ENCODE measurements around the gene GLI3.

The GLI3 gene

DNA sequence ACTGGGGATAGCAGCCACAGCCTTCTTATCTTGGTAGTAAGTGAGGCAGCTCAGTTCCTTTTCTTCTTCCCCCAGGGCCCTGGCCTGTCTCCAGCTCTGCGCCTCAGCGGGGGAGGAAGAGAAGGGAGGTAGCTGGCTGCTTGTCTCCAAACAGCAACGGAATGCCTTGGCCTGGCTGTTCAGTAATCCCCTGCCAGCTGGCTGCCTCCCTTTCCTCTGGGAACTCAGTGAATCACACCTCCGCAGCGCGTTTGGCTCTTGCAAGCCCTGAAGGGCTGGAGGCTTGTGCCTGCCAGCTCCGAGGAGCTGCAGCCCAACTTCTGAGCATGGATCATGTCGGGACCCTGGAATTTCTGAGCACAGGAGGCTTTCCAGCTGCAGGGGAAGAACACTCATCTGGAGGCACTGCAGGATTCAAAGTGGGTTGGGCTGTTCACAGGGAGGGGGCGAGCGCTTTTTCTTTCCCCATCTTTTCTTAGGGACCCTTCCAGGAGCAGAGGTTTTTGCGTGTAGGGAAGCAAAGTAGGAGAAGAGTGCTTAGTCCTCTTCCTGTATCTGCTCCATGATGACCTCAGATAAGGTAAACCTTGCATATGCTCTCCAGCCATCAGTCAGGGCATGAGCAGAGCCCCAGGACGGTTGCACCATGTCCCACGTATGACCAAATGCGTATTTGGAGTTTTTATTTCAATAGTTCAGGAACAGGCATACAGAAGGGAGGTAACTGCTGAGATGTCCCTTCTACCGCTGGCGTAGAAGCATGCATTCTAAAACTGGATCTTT, 280.9 kb downstream of the GLI3 start:
- no peak for DNase-seq

GRCh38 chr7:41955451-41955850, 281.6 kb downstream of the GLI3 start:
- DNase-seq = no peak

GRCh38 chr7:41954976-41955375, 282.0 kb downstream of the GLI3 start:
- DNase-seq = no peak

GRCh38 chr7:41948503-41948902, 288.5 kb downstream of the GLI3 start:
- no peak for DNase-seq

DNA sequence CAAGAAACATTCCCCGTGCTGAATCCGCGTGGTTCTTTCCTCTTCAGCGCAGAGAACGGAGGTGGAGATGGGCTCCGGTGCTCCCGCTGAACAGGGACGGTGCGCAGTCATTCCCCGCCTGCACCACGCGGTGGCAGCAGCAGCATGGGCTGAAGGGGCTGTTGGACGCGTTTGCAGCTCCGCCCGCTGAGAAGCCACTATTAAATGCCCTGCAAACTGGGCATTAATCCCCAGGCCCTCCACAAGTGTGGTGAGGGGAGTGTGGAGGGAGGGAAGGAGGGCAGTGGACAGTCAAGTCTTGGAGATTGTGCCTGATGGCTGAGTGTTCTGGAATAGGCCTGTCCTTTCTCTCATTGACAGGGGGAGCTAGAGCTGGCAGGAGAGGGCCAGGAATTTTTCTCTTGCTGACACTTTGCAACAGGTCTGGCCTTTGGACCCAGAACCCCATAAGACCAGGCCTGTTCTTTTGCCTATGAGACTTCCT, 293.9 kb downstream of the GLI3 start:
- DNase-seq = no peak

- no peak for DNase-seq
Measured at GRCh38 chr7:41942468-41943093, 294.4 kb downstream of the GLI3 start.

DNA sequence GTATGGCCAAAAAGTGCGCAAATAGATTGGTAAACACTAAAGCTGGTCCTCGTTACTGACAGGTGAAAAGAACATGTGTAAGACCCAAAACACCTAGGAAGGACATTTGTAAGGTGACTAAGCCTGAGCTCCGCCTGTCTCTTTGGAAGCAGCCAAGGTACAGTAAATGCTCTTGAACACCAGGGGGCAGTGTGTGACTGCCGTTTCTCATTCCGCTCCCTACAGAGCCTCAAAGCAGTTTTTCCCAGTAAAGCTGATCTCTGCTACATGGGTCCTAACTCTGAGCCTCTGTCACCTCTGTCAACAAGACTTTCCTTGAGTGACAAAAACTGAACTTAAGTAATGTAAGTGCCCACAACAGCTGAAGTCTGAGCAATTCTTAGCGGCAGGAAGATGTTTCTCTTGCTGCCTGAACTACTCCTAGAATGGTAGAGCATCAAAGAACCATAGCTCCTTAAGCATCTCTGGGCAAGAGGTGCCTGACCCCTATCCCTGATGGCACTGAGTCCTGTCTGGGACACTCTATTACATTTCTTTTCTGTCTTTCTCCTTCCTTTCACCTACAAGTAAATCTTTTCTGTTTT, 296.2 kb downstream of the GLI3 start:
- no peak for DNase-seq

DNA sequence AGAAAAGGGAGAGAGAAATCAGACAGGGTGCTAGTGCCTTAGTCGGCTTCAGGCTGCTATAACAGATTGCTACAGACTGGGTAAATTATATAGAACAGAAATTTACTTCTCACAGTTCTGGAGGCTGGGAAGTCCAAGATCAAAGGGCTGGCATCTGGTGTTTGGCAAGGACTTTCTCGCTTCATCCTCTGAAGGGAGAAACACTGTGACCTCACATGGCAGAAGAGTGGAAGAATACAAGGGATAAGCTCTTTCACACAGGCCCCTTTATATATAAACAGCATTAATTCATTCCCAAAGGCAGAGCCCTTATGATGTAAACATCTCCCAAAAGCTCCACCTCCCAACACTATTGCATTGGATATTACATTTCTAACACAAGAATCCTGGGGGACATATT, 298.6 kb downstream of the GLI3 start:
- DNase-seq = no peak

DNA sequence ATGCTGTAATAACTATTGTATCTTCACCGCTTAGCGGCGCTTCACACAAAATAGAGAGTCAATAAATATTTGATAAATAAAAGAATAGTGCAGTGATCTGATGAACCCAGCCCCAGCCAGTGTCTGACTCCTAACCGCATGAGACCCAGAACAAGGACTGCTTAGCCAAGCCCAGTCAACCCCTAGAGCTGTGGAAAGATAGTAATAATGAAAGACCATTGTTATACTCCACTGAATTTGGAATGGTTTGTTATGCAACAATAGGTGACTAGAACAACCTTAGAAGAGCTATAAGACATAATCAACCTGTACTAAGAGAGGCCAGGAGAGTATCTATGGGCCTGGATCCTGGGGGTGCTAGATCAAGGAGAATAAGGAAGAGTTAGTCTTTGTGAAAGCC, 303.6 kb downstream of the GLI3 start:
- no peak for DNase-seq

DNA sequence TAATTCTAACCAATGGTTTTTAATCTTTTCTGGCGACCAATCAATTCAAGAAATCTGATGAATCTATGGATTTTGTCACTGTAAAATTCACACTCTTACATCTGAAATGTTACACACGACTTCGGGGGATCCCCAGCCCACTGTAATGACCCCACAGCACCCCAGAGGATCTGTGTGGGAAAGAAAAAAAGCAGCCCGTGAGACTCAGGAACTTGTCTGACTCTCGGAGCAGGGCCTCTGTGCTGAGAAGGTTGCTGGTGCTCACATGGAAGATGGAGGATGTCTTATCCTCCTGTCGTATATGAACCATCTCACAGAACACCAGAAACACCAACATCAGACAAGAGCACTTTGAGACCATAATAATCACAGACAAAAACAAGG, 305.8 kb downstream of the GLI3 start:
- no peak for DNase-seq

- no peak for DNase-seq
Measured at GRCh38 chr7:41930538-41931262, 306.3 kb downstream of the GLI3 start.

GRCh38 chr7:41928781-41929180, 308.2 kb downstream of the GLI3 start:
- DNase-seq = no peak

- DNase-seq = no peak
Measured at GRCh38 chr7:41928166-41928565, 308.8 kb downstream of the GLI3 start.

GRCh38 chr7:41927380-41927779, 309.6 kb downstream of the GLI3 start:
- no peak for DNase-seq

GRCh38 chr7:41925946-41926345, 311.1 kb downstream of the GLI3 start:
- DNase-seq = no peak

DNA sequence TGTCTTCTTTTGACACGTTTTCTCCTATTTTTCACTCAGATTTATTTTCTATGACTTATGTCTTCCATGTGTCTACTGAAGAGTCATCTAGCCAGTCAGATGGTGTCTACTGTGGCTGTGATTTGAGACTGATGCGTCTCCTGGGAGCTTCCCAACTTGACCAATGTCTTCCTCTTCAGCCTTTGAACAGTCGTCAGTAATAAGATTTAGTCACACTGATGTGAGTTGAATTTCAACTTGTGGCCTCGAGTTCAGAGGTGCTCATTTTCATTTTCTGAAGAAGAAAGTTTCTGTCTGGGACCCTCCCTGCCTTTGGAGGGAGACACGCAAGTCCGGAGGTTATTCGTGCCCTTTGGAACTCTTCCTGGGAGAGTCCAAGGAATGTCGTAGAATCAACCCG, 312.2 kb downstream of the GLI3 start:
- no peak for DNase-seq

DNA sequence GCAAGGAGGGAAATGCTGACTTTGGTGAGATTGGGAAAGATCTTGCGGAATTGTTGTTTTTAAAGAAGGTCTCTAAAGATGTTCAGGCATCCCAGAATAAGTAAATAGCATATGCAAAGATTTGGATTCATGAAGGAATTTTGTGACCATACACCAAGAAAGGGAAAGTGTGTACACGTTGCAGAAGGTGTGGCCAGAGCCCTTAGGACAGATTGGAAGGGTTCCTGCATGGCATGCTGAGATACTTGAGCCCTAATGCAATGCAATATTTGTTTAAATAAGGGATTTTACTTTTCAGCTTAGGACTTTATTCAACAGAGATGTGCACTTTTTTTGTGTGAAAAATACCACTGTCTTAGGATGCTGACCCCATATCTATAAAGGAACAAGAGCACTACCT, 314.6 kb downstream of the GLI3 start:
- no peak for DNase-seq

DNA sequence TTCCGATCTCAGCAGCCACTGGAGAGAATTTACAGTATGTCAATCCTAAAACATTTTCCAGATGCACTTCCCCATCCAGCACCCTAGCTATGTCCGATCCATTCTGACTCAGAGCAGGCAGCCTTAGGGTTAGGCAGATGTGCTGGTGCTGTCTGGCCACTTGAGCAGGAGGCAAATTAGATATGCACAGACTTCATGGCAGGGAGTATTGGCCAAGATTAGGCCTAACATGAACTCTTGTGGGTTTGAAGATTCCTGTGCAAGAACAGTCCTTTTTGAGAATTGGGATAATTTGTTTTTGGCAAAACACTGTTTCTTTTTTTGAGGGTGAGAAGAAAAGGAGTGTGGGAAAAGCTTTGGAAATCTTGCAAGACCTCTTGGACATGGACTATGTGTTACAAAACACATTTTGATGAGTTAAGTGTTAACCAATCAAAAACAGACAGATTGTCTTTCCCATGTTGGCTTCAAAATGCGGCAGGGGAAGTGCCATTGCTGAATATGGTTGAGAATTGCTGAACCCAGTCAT, 315.5 kb downstream of the GLI3 start:
- no peak for DNase-seq

DNA sequence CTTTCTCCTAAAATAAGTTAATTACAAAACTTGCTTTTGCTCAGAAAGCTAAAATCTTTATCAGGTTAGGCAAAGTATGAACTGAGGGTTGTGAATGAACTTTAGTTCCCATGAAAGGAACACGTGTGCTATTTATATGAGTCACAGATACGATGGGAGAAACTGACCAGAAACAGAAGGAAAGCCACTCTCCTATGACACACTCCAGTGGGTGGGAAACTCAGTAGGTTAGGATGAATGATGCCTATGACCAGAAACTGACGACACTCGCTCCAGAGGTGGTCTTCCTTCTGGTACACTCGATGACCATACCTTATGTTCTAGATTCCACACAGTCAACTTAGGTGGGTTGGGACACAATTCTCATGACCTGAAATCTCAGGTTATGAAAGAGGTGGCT, 318.4 kb downstream of the GLI3 start:
- DNase-seq = no peak

DNA sequence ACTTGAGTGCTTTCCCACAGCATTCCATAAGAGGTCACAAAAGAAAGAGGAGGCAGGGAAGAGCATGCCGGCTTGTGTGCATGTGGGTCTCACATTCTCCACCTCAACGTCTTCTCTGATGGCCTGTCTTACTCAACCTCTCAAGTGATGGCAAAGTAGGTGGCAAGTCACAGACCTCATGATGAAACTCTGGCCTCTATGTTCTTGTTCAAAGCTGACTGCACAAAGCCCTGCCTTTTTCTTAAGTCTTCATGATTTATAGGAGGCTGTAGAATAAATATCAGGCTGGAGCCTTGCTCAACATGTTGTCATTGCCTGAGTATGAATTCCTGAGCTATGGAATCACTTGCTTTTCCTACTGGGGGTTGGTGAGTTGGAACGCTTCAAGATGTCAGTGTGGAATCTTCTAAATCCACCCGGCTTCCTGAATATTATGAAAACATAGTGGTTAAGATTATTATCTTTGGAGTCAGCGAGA, 320.5 kb downstream of the GLI3 start:
- no peak for DNase-seq

- no peak for DNase-seq
Measured at GRCh38 chr7:41915871-41916270, 321.1 kb downstream of the GLI3 start.

GRCh38 chr7:41912851-41913567, 324.0 kb downstream of the GLI3 start:
- no peak for DNase-seq

- DNase-seq = no peak
Measured at GRCh38 chr7:41912426-41912825, 324.6 kb downstream of the GLI3 start.

All from NCI-H524 treated with DMSO at 0.1 percent for 48 hours (cell line).